Small intestine (tissue), 16 donors: ENCODE data around the gene TMEM144. TPM values are rescaled to one million over a fixed set of nuclear protein-coding genes. Genes with fewer than 3 reads are reported as not detected.
A peak's percentile ranks its signal among the peaks of the same experiment; 100 is the strongest.

ENCODE experiments used
- DNase-seq, 2 donors: peaks; one replicate each; pipeline versions ENCODE4 v3.0.0 to v3.0.0-alpha.2; 2013
- FAIRE-seq: peaks from 2 replicates; lab custom pipeline; 2012; peaks lifted over from hg19 to GRCh38; lab: Jason Lieb, UNC
- H3K27ac ChIP-seq, 3 donors: one replicate each; pipeline ENCODE4 v1.5.1; 2013; ENCODE audit warnings: low read length in 2 of 3, mild to moderate bottlenecking in 2 of 3, control low read depth in 1 of 3, inconsistent platforms in 1 of 3, low read depth in 1 of 3, moderate library complexity in 1 of 3
- H3K27me3 ChIP-seq, 3 donors: one replicate each; pipeline ENCODE4 v1.6.1; 2013; ENCODE audit warnings: low read length in 3 of 3, inconsistent platforms in 1 of 3; ENCODE audit not compliant: control insufficient read depth in 3 of 3, insufficient read depth in 3 of 3
- H3K36me3 ChIP-seq, 3 donors: one replicate each; pipeline ENCODE4 v1.6.1; 2013; ENCODE audit warnings: low read length in 3 of 3, inconsistent platforms in 1 of 3, low read depth in 1 of 3, mild to moderate bottlenecking in 1 of 3, moderate library complexity in 1 of 3; ENCODE audit not compliant: control insufficient read depth in 3 of 3, insufficient read depth in 2 of 3
- H3K4me1 ChIP-seq, 3 donors: one replicate each; pipeline ENCODE4 v1.6.1; 2013; ENCODE audit warnings: low read length in 2 of 3, inconsistent platforms in 1 of 3, low read depth in 1 of 3, mild to moderate bottlenecking in 1 of 3, moderate library complexity in 1 of 3; ENCODE audit not compliant: control insufficient read depth in 3 of 3, insufficient read depth in 2 of 3
- H3K4me3 ChIP-seq, 3 donors: one replicate each; pipeline ENCODE4 v1.5.1; 2013; ENCODE audit warnings: low read length in 3 of 3, control low read depth in 1 of 3, inconsistent platforms in 1 of 3, low read depth in 1 of 3, mild to moderate bottlenecking in 1 of 3, moderate library complexity in 1 of 3
- H3K9me3 ChIP-seq, 2 donors: one replicate each; pipeline ENCODE4 v1.6.1; 2013; ENCODE audit warnings: low read depth in 1 of 2, low read length in 1 of 2; ENCODE audit not compliant: control insufficient read depth in 2 of 2, insufficient read depth in 1 of 2
- WGBS, 3 donors: extraction: QIAGEN DNeasy Blood & Tissue Kit; methylation state at CpG; one replicate each; pipeline ENCODE4 v1.1.7; 2013; 5-methylcytosine and 5-hydroxymethylcytosine counted together
- long read RNA-seq, 10 donors: transcript quantifications; one replicate each; lab custom pipeline, GENCODE V29; 2026
- polyA plus RNA-seq, 4 donors: library from polyadenylated mRNA; stranded (reverse) in 3 of 4; unstranded in 1 of 4; fragments of 200-250 nt in 3 of 4; fragments of 120-200 nt in 1 of 4; gene quantifications; one replicate each; pipeline versions ENCODE4 v1.2.1 to v1.2.3, GENCODE V29; 2013
- donor health status: healthy with polysubstance abuse.
- donor health status: control.
- donor health status: control.
- donor health status: Bipolar disorder and iron deficiency.
- donor health status: healthy.

The TMEM144 gene
- 100 to 1,000 TPM in 1 of 4 donors, 10 to 100 TPM in 3; 10.1 to 120 (median 13.6) TPM for polyA plus RNA-seq
- long read RNA-seq, donor 1, transcript TMEM144-201 (13 exons, 3,442 nt), result major isoform, 24 of 28 reads
- long read RNA-seq, donor 1, partial matches to known transcripts, result 0 of 28 reads
- long read RNA-seq, donor 1, other reads (novel, unspliced or antisense), result 0 of 28 reads
- long read RNA-seq, donor 2, partial matches to known transcripts, result 49 of 55 reads
- long read RNA-seq, donor 2, other reads (novel, unspliced or antisense), result 0 of 55 reads
- long read RNA-seq, donor 3, partial matches to known transcripts, result 15 of 19 reads
- long read RNA-seq, donor 3, other reads (novel, unspliced or antisense), result 0 of 19 reads
- long read RNA-seq, donor 4, partial matches to known transcripts, result 0 of 1 reads
- long read RNA-seq, donor 4, other reads (novel, unspliced or antisense), result 0 of 1 reads
- long read RNA-seq, donor 5, partial matches to known transcripts, result 0 of 4 reads
- long read RNA-seq, donor 5, other reads (novel, unspliced or antisense), result 0 of 4 reads
- long read RNA-seq, donor 6, transcript TMEM144-201 (13 exons, 3,442 nt), result major isoform, 14 of 18 reads
- long read RNA-seq, donor 6, partial matches to known transcripts, result 0 of 18 reads
- long read RNA-seq, donor 6, other reads (novel, unspliced or antisense), result 0 of 18 reads
- long read RNA-seq, donor 7, partial matches to known transcripts, result 0 of 1 reads
- long read RNA-seq, donor 7, other reads (novel, unspliced or antisense), result 0 of 1 reads
- long read RNA-seq, donor 8, result 0 reads
- long read RNA-seq, donor 9, result 0 reads
- long read RNA-seq, donor 10, transcript TMEM144-201 (13 exons, 3,442 nt), result major isoform, 13 of 70 reads
- long read RNA-seq, donor 10, partial matches to known transcripts, result 56 of 70 reads
- long read RNA-seq, donor 10, other reads (novel, unspliced or antisense), result 0 of 70 reads

- FAIRE-seq, result no peak
- peak within 1 kb of the TSS; percentile 88 to 98 (median 98) for H3K27ac ChIP-seq
- no peaks in the 10 kb centered on the region for H3K9me3 ChIP-seq
Observed at GRCh38 chr4:158209825-158210807, at the start of gene TMEM144. Gene TMEM144 (plus strand): TSS chr4:158210486. CDS start chr4:158212668, 2,182 bp downstream.

GRCh38 chr4:158161551-158162354 is 48.5 kb upstream of the TMEM144 start:
- no peaks in the 10 kb centered on the region for H3K27me3 ChIP-seq
- FAIRE-seq, result no peak
- WGBS, 3 donors, result 44 to 65% (median 58%) methylated on average over 6 of the region's 6 CpGs
- no peaks in the 10 kb centered on the region for H3K9me3 ChIP-seq
- H3K27ac ChIP-seq, result peak overlapping the region in 2 of 3 donors; percentile 8 to 11
- H3K36me3 ChIP-seq, result peaks cover 0 to 3% (median 0%) of the 10 kb centered on the region in 3 donors
- peaks cover 0 to 16% (median 0%) of the 10 kb centered on the region in 3 donors for H3K4me1 ChIP-seq
- no peak overlapping the region for H3K4me3 ChIP-seq
- no peak for DNase-seq

More at GRCh38 chr4:158209825-158210807, at the start of gene TMEM144:
- H3K36me3 ChIP-seq, result peaks cover 0 to 3% (median 2%) of the 10 kb centered on the region in 3 donors
- 9 to 12% (median 10%) methylated on average over 34 of the region's 34 CpGs for WGBS, 3 donors
- DNase-seq, result peak; percentile 95 to 97
- peaks cover 0 to 13% (median 4%) of the 10 kb centered on the region in 3 donors for H3K4me1 ChIP-seq
- H3K27me3 ChIP-seq, result no peaks in the 10 kb centered on the region
- peak within 1 kb of the TSS in 2 of 3 donors; percentile 49 to 64 for H3K4me3 ChIP-seq

- WGBS, 3 donors, result 89 to 92% (median 89%) methylated on average over 5 of the region's 5 CpGs
- no peaks in the 10 kb centered on the region for H3K9me3 ChIP-seq
- no peak overlapping the region for H3K4me3 ChIP-seq
- peaks cover 0 to 10% (median 0%) of the 10 kb centered on the region in 3 donors for H3K4me1 ChIP-seq
- DNase-seq (no peak), FAIRE-seq (no peak)
- H3K27ac ChIP-seq, result no peak overlapping the region
- no peaks in the 10 kb centered on the region for H3K27me3 ChIP-seq
- H3K36me3 ChIP-seq, result peaks cover 0 to 3% (median 0%) of the 10 kb centered on the region in 3 donors
Observed at GRCh38 chr4:158162631-158163030, 47.7 kb upstream of the TMEM144 start.

- FAIRE-seq, result no peak
- no peak overlapping the region for H3K27ac ChIP-seq
- 56 to 71% (median 62%) methylated on average over 10 of the region's 10 CpGs for WGBS, 3 donors
- DNase-seq, result no peak
- H3K27me3 ChIP-seq, result no peaks in the 10 kb centered on the region
- peaks cover 0 to 12% (median 0%) of the 10 kb centered on the region in 3 donors for H3K4me1 ChIP-seq
- peaks cover 0 to 3% (median 0%) of the 10 kb centered on the region in 3 donors for H3K36me3 ChIP-seq
- H3K9me3 ChIP-seq, result no peaks in the 10 kb centered on the region
- no peak overlapping the region for H3K4me3 ChIP-seq
Observed at GRCh38 chr4:158163941-158164767, 46.1 kb upstream of the TMEM144 start.

GRCh38 chr4:158164768-158165213 is 45.5 kb upstream of the TMEM144 start:
- H3K27me3 ChIP-seq, result no peaks in the 10 kb centered on the region
- no peak overlapping the region for H3K27ac ChIP-seq
- DNase-seq, result no peak
- H3K9me3 ChIP-seq, result no peaks in the 10 kb centered on the region
- H3K36me3 ChIP-seq, result peaks cover 0 to 3% (median 0%) of the 10 kb centered on the region in 3 donors
- H3K4me3 ChIP-seq, result no peak overlapping the region
- FAIRE-seq, result no peak
- 68 to 81% (median 76%) methylated on average over 3 of the region's 3 CpGs for WGBS, 3 donors
- peaks cover 0 to 12% (median 0%) of the 10 kb centered on the region in 3 donors for H3K4me1 ChIP-seq

GRCh38 chr4:158166701-158167100 is 43.6 kb upstream of the TMEM144 start:
- FAIRE-seq (no peak), DNase-seq (no peak)
- Histone ChIP-seq H3K4me1 (peaks cover 0 to 8% (median 0%) of the 10 kb centered on the region in 3 donors), H3K27me3 (no peaks in the 10 kb centered on the region), H3K4me3 (no peak overlapping the region), H3K27ac (no peak overlapping the region), H3K9me3 (no peaks in the 10 kb centered on the region), H3K36me3 (peaks cover 0 to 8% (median 3%) of the 10 kb centered on the region in 3 donors)
- 44 to 58% (median 56%) methylated on average over 2 of the region's 2 CpGs for WGBS, 3 donors
